ENCODE measurements around the gene NPFFR1.

Gene NPFFR1

DNA sequence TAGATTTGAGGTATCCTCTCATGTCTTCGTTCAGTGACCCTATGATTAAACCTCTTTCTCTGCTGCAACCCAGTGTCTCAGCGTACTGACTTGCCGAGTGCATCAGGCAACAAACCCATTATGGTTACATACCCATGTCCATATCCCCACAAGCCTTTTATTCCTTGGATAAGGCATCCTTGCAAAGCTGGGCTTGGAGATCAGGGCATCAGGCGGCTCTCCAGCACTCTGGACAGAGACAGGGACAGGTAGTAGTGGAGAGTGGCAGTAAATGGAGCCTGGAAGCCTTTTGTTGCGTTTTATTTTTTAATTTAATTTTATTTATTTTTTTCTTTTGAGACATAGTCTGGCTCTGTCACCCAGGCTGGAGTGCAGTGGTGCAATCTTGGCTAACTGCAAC, 32.0 kb upstream of the NPFFR1 start:
- in situ Hi-C loops (cut with MboI; ENCODE audit: low sequenced_read_pairs), result no loop called here

DNA sequence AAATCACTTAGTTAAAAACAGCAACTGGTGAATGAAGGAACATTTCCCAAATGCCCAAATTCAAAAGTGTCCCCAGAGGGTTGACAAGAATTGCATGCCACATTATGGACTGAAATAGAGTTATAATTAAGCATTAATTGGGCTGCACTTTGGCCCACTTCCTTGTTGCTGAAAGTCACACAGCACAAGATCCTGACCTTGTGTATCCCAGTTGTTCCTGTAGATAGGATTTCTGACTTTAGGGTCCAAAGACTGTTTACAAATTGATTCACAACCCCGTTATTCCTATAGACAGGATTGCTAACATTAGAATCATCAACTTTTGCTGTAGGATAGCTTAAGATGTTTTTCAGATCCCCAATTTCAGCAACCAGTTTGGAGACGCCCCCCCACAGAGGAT, 31.5 kb upstream of the NPFFR1 start:
- in situ Hi-C loops (cut with MboI; ENCODE audit: low sequenced_read_pairs), result no loop called here

DNA sequence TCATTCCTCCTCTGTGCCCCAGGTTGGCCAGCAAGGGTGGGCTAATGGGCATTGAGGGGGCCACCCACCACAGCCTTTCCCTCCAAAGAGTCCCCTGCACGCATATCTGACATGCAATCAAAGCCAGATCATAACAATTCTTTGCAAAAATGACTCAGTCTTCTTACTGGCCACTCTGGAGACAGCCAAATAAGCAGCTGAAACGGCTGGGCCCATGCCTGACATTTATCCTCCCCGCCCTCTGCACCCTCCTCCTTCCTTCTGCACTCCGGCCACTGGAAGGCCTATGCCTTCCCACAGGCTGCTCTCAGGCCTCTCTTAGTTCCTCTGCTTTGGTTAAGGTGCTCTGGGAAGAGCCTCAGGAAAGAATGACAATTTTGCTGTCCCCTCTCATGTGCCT, 29.2 kb upstream of the NPFFR1 start:
- in situ Hi-C loops (cut with MboI; ENCODE audit: low sequenced_read_pairs), result no loop called here

DNA sequence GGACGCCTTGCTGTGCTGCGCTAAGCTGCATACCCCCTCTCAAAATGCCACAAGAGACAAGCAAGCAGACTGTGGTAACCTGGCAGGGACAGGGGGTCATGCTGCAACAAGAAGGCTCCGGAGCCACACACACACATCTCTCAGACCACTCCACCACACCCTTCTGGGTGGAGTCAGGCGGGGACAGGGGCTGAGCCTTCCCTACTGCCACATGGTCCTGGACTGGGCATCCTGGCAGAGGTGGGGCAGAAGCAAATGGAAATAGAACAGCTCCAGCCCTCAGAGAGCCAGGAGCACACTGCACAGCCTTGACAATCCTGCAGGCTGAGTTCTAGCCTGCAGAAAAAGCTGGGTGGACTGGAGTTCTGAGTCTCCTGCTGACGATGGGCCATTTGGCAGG, 28.4 kb upstream of the NPFFR1 start:
- in situ Hi-C loops (cut with MboI; ENCODE audit: low sequenced_read_pairs), result no loop called here

DNA sequence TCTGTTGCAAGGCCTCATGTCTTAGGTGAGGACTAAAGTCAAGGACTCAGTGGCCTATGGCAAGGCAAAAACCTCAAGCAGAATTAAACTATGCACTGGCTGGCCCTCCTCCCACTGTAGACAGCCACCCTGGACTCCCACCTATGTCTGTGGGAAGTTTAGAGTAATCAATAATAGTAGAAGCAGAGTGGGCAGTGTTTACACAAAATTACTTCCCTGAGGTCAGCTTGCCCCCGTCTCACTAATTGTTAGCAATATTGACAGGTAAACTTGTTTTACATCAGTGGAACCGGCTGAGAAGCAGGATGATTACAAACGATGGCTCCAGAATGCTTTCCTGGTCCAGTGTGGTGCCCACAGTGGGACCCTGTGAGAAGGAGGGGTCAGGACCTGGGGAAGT, 27.9 kb upstream of the NPFFR1 start:
- in situ Hi-C loops (cut with MboI; ENCODE audit: low sequenced_read_pairs), result no loop called here

- in situ Hi-C loops (cut with MboI; ENCODE audit: low sequenced_read_pairs), result no loop called here
Observed at GRCh38 chr10:70309661-70310060, 25.9 kb upstream of the NPFFR1 start.

GRCh38 chr10:70308121-70309060, 24.6 kb upstream of the NPFFR1 start:
- in situ Hi-C loops (cut with MboI; ENCODE audit: low sequenced_read_pairs), result no loop called here

- in situ Hi-C loops (cut with MboI; ENCODE audit: low sequenced_read_pairs), result no loop called here
Observed at GRCh38 chr10:70306886-70307520, 23.2 kb upstream of the NPFFR1 start.

GRCh38 chr10:70306181-70306705, 22.4 kb upstream of the NPFFR1 start:
- in situ Hi-C loops (cut with MboI; ENCODE audit: low sequenced_read_pairs), result no loop called here

DNA sequence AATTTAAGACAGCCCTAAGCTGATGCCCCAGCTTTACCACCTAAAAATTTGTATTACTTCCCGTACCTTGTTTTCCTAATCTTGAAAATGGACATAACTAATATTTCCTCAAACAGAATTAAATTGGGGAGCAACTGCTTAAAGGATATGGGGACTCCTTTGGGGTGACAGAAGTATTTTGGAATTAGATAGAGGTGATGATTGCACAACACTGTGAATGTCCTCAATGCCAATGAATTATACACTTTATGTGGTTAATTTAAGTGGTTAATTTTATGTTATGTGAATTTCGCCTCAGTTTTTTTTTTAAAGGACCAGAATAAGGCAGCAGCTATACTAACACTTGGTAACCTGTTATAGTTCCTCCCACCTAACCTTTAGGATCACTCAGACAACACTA, 19.9 kb upstream of the NPFFR1 start:
- in situ Hi-C loops (cut with MboI; ENCODE audit: low sequenced_read_pairs), result no loop called here

- in situ Hi-C loops (cut with MboI; ENCODE audit: low sequenced_read_pairs), result no loop called here
Observed at GRCh38 chr10:70302292-70302691, 18.5 kb upstream of the NPFFR1 start.

DNA sequence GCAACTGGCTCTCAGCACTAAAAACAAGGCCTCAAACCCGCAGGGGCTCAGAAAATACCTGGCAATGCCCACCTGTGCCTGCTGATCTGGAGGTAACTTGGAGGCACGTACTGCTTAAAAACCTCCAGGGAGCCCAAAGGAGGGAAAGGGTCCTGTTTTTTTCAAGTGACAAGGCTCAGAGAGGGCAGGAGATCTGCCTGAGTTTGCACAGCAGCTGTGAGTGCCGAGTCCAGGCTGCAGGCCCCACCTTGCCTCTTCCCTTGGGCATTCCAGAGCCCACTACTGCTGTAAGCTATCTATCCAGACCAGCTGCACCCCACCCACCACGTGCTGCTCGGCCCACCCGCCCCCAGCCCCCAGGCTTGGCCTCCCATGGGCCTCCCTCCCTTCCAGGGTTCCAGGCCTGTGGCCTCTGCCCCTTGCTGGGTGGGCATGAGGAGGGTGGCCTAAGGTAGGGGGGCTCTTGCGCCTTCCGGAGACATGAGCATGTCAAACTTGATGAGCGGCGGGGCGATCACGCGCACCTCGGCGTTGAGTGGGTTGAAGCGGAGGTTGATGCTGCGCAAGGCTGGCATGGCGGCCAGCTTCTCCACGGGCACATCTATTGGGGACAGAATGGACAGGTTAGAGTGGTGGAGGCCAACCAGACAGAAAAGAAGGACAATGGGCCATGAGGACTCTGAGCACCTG, 17.2 kb upstream of the NPFFR1 start:
- in situ Hi-C loops (cut with MboI; ENCODE audit: low sequenced_read_pairs), result no loop called here

GRCh38 chr10:70300461-70300860, 16.7 kb upstream of the NPFFR1 start:
- in situ Hi-C loops (cut with MboI; ENCODE audit: low sequenced_read_pairs), result no loop called here

- in situ Hi-C loops (cut with MboI; ENCODE audit: low sequenced_read_pairs), result no loop called here
Observed at GRCh38 chr10:70299876-70300275, 16.1 kb upstream of the NPFFR1 start.

GRCh38 chr10:70298393-70298792, 14.6 kb upstream of the NPFFR1 start:
- in situ Hi-C loops (cut with MboI; ENCODE audit: low sequenced_read_pairs), result no loop called here

DNA sequence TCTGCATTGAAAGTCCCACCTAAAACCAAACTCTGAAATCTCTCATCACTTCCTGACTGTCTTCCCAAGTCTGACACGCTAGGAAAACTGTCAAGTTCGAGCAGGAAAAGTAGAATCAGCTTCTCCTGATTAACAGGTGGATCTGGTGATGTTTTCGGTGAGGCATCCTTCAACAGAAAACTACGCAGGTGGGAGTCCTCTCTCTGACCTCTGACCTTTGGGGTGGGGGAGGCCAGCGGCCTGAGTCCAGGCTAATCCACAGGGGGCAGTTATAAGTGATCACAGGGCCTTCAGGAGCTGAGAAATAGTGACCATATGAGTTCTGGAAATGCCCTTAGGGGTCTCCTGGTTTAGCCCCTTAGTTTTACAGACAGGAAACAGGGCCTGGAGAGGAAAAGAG, 13.4 kb upstream of the NPFFR1 start:
- in situ Hi-C loops (cut with MboI; ENCODE audit: low sequenced_read_pairs), result no loop called here

- in situ Hi-C loops (cut with MboI; ENCODE audit: low sequenced_read_pairs), result no loop called here
Observed at GRCh38 chr10:70296406-70296899, 12.6 kb upstream of the NPFFR1 start.

- in situ Hi-C loops (cut with MboI; ENCODE audit: low sequenced_read_pairs), result no loop called here
Observed at GRCh38 chr10:70295926-70296325, 12.1 kb upstream of the NPFFR1 start.

- in situ Hi-C loops (cut with MboI; ENCODE audit: low sequenced_read_pairs), result no loop called here
Observed at GRCh38 chr10:70295321-70295720, 11.5 kb upstream of the NPFFR1 start.

GRCh38 chr10:70293169-70293843, 9.5 kb upstream of the NPFFR1 start:
- in situ Hi-C loops (cut with MboI; ENCODE audit: low sequenced_read_pairs), result no loop called here

DNA sequence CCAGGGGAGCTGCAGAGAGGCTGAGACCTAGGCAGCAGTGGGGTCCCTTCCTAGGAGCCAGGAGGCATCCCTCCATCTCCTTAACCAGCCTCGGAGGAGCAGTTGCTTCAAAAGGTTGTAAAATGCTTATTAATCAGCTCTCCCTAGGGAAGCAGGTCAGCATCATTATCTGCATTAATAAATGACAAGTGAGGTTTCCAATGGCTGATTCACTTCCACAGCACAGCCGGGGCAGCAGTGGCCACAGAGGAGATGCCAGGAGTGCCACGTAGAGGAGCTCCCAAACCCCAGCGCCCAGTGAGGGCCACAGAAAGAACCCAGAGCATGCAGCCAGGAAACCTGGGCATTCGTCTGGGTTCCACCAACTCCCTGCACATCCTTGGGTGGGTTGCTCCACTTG, 8.2 kb upstream of the NPFFR1 start:
- in situ Hi-C loops (cut with MboI; ENCODE audit: low sequenced_read_pairs), result no loop called here
